Measurements from ENCODE around the gene ZNF764. TPM values are rescaled to one million over a fixed set of nuclear protein-coding genes. Genes with fewer than 3 reads are reported as not detected.
"Not testable (repeated sequence)": the region's sequence is repeated elsewhere in the genome, so short reads cannot be mapped to it uniquely, and the experiment has no call there.

ZNF764 gene
- total RNA-seq, 1 donor from 2014 or later: 3.0 TPM

DNA sequence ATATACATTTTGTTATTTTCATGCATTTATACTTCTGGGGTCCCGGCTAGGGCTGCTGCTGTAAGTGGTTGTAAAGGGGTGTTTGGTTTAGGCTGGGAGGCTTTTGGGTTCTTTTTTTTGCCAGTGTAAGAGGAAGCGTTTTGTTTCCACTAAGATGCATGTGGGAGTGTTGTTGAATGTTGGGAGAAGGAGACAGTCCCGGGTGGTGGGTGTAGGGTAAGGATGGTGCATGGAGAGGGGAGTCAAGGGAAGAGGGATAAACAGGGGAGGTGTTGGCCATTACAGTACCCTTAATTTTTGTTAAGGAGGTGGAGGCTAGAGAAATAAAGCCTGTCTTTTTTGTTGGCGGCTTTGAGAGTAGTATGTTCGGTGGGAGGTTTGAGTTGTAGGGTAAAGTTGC is 15.1 kb downstream of the ZNF764 start:
- no peak for ATAC-seq

DNA sequence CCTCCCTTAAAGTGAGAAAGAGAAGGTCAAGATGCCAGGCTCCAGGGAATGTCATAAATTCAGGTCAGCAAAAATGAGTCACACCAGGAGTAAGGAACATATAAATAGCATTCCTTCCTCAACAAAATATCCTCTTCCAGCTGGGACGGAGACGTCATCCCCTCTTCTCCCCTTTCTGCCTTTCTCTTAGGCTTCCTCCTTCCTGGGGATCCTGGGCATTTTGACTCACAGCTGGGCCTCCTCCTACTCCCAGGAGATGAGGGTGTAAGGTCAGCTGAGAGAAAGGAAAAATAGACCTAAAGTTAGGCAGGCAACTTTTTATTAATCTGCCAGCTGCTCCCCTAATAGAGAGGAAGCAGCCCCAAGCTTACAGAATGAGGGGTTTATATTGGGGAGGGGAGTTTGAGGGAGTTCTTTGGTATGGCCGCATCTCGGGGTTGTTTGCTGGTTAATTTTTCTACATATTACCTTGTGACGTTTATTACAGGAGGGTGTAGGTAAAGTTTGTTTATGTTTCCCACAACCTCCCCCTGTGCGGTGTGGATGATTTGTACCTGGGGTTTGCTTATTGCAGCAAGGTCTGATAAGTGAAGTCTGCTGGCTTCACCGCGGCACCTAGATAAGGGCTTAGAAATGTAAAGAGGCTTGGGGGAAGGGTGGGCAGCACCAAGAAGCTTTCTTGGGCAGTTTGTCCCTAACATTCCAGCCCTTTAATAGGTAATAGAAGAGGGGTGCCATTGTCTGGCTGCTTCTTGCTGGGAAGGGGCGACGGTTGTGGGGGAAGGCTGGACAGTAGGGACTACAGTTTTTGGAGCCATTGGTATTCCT is 16.5 kb downstream of the ZNF764 start:
- no peak for ATAC-seq

DNA sequence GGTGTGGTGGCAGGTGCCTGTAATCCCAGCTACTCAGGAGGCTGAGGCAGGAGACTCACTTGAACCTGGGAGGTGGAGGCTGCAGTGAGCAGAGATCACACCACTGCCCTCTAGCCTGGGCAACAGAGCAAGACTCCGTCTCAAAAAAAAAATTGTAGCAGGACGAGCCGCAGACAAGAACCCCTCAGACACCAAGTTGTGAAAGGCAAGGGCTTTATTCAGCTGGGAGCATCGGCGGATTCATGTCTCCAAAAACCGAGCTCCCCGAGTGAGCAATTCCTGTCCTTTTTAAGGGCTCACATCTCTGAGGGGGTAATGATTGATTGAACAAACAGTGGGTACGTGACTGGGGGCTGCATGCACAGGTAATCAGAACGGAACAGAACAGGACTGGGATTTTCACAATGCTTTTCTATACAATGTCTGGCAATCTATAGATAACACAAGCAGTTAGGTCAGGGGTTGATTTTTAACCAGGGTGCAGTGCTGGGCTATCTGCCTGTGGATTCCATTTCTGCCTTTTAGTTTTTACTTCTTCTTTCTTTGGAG is 17.2 kb downstream of the ZNF764 start:
- ATAC-seq: not testable (repeated sequence)

DNA sequence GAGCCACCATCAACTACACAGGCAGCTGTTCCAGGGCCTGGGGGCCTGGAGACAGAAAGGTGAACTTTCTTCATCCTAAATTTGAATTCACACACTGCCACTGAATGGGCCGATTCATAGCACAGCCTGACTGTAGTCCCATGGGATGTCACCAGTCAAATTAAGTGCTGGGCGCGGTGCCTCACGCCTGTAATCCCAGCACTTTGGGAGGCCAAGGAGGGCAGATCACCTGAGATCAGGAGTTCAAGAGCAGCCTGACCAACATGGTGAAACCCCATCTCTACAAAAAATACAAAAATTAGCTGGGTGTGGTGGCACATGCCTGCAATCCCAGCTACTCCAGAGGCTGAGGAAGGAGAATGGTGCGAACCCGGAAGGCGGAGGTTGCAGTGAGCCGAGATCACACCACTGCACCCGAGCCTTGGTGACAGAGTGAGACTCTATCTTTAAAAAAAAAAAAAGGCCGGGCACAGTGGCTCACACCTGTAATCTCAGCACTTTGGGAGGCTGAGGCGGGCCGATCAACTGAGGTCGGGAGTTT is 18.1 kb downstream of the ZNF764 start:
- not testable (repeated sequence) for ATAC-seq

DNA sequence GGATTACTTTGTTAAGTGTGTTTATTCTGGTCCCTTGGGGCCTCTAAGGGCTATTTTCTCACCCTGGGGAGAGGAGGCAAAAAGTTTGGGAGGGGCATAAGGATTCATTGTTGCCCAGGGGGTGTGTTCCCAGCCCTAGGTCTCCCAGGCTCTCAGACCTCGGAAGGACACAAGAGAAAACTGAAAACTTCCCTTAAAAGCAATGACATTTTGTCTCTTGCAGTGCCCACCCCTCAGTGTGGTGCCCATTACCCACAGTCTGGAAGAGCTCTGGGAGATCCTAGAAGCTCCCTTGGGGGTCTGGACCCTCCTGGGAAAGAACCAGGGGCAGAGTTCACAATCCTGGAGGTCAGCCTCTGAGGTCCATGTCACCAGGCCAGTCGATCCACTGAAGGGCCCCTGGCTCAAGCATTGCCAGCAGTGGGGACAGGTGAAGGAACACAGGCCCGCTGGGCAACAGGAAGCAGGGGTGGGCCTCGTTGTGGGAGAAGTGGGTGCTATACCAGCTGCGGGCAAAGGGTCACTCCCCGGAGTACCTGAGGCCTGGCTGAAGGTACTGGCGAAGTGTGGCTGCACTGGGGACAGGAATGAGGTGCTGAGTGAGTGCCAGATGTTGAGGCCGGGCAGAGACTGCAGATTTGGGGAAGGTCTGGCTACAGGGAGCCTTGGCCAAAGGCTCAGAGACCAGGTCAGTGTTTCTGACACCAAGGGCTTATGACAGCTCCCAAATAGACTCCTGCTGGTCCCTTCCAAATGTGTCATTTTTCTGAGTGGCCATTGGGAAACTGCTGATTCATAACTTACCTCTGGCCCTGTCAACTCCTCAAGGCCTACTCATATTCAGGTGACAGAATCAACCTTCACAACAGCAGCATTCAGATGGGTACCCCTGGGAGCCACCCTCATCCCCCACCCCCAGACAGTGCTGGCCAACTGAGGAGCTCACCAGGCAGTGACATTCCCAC is 18.9 kb downstream of the ZNF764 start:
- no peak for ATAC-seq

DNA sequence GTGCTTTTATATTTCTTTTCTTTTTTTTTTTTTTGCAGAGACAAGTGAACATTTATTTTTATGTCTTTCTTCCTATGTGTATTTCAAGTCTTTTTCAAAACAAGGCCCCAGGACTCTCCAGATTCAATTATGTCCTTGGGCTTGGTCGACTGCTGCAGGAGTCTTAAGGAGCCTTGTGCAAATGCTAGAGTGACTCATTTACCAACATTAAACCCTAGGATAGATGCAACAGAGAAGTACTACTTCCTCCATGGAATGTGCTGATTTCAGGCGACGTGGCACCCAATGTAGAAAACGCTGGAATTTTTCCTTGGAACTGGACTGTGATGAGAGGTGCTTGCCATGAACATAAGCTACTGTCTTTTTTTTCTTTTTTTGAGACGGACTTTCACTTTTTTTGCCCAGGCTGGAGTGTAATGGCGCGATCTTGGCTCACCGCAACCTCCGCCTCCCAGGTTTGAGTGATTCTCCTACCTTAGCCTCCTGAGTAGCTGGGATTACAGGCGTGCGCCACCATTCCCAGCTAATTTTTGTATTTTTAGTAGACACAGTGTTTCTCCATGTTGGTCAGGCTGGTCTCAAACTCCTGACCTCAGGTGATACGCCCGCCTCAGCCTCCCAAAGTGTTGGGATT is 21.7 kb downstream of the ZNF764 start:
- not testable (repeated sequence) for ATAC-seq

DNA sequence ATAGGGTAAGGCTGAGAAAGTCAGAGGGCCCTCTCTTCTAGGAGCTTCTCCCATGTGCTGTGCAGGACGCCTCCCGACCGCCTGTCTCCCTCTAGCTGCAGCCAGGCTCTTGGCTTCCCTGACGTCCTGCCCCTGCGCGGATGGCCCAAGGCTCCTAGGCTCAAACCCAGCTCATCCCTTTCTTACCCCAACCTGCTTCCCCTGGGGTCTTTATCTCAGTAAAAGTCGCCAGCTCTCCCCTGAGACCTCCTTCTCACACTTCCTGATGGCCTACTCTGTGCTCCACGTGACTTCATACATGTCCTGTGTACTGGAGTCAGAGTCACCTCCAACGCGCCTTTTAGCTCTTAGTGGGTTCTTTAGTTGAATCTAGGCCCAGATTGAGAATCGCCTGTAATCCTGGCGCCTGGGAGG is 22.4 kb downstream of the ZNF764 start:
- ATAC-seq: peak; percentile 79

DNA sequence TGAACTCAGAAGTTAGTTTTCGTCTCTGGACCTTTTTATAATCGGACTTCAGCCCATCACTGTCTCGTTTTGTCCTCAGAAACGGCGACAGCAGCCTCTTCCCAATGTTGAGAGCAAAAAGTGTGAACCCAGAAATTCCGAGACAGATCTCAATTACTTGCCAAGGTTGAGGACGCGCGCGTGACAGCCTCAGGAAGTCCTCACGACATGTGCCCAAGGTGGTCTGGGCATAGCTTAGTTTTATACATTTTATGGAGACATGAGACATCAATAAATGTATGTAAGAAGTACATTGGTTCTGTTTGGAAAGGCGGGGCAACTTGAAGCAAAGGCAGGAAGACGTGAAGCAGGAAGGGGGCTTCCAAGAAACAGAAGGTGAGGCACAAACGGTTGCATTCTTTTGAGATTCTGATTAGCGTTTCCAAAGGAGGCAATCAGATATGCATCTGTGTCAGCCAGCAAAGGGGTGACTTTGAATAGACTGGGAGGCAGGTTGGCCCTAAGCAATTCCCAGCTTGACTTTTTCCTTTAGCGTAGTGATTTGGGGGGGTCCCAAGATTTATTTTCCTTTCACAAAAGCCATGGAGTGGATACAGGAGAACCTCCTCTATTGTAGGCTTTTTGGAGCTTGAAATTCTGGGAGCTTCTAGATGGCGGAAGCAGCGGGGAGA is 22.9 kb downstream of the ZNF764 start:
- ATAC-seq: no peak

DNA sequence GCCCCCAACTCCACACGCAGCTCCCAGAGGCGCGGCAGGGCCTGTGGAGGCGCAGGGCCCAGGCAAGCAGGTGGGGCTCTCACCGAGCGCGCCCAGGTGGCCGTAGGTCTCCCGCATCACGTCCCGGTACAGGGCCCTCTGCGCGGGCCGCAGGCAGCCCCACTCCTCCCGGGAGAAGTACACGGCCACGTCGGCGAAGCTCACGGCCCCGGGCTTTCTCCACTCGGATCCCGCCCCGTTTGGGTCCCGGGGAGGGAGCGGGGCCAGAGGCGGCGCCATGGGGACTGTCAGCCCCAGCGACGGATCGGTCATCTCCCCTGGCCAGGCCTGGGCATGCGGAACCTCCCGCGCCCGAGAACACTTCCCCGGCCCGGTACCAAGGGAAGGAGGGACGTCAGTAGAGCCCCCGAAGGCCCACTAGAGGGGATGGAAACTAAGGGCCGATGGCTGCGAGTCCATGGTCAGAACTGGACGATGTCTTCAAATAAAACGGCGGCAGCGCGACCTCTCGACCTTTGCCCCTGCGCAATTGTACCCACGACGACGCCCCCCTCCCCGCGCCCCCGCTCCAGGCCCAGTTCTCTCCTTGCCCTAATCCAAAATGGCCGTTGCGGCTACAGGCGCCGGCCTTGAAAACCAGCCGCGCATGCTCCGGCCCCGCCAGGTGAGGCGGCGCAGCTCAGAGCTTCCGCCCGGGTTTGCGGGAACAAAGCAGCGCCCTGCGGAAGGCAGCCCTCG is 23.6 kb downstream of the ZNF764 start, which contains the start of gene ZNF747:
ZNF747 (minus strand) TSS at position 491 of the 738 bp plus-strand sequence; CDS start at position 312, 179 bp downstream.
- peak; percentile 89 for ATAC-seq

DNA sequence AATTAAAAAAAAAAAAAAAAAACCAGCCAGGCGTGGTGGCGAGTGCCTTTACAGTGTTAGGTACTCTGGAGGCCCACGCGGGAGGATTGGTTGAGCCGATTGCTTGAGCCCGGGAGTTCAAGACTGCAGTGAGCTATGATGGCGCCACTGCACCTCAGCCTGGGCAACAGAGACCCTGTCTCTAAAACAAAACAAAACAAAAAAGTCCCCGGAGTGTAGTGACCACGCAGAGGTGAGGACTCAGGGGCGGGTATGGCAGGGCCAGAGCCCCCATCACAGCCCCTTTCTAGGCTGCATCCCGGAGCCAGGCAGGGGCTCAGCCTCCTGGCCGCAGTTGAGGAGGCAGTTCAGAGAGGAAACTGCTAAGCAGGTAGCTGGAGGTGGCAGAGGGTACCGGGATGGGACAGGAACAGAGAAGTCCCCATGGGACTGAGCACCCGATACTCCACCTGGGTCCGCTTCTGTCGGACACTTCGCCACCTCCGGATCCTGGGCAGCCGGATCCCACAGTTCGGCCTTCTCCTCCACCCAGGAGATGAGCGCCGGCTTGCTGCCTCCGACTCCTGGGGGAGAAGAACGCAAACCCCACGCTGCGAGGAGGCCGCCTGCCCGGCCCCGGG is 24.3 kb downstream of the ZNF764 start:
- ATAC-seq: peak; percentile 11

DNA sequence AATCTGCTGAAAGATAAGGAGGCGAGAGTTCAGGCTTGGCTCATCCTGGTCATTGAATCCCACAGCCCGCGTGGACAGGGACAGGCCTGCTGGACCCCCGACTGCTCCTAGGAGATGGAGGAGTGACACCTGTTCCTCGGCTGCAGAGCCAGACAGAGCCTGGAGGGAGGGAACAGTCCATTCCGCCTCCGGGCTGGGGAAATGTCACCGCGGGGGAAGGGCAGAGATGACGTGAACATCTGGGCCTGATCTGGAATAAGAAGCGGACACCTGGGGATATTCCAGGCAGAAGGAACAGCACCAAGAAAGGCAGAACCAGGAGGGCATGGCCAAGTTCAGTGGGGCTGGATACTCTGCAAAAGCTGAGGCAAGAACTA is 25.0 kb downstream of the ZNF764 start:
- ATAC-seq: no peak

DNA sequence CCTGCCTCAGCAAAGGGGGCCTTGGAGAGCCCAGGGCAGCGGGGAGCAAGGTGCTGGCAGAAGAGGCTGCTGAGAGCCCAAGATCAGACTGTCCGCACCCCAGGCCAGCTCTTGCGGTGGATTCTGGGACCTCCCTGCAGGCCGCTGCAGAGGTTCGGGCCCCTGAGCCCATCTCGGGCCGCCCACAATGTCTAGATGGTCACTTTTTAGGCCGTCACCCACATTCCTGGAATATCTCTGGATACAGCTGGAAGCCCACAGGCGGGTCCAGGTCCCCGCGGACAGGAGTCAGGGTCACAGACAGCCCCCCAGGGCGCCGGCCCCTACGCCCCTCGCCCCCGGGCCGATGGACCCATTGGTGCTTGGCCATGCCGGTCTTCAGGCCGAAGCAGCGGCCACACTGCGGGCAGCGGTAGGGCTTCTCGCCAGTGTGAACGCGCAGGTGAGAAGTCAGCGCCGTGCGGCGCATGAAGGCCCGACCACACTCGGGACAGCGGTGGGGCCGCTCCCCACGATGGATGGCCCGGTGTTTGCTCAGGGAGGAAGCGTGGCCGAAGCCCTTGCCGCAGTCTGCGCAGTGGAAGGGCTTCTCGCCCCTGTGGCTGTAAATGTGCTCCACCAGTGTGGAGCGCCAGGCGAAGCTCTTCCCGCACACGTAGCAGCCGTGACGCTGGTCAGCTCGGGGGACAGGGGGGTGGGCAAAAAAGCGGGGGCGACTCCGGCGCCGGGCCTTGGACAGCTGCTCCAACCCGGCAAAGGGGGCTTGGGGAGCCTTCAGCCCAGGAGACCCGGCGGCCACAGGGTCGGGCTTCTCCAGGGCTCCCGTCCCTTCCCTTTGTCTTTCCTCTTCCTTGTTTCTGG is 25.7 kb downstream of the ZNF764 start:
- no peak for ATAC-seq

DNA sequence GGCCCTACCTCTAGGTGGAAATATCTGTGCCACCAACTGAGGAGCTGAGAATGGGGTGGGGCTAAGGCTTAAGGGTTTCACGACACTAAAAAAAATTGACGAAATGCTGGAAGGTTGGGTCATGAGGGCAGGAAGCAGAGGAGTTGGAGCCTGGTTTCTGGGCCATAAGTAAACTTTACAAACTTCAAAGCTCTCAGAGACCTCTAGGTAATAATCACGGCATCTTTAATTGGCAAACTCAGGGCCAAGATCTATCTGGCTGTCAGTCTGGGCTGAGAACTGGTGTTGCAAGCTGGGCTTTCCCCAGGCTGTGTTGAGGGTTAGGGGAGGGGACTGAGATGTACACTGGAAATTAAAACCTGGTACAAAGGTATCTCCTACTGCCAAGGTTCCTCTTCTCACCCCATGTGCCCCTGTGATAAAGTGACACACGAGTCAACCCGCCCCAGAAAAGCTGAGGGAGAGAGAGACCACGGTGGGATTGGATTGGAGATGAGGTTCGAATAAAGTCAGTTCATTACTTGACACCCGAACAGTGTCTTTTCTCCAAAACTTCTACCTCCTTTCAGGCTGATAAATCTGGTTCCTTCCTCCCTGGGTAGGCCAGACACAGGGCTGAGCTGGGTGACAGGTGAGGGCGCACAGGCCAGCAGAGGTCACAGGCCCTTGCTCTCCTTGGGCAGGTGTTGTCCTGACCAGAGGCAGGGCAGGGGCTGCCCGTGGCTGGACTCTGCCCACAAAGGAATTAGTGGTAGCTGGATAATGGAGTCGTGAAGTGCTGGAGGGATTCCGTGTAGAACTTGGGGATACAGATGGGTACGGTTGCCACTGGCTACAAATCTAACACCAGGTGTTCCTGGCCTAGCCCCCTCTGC is 27.8 kb downstream of the ZNF764 start:
- no peak for ATAC-seq

DNA sequence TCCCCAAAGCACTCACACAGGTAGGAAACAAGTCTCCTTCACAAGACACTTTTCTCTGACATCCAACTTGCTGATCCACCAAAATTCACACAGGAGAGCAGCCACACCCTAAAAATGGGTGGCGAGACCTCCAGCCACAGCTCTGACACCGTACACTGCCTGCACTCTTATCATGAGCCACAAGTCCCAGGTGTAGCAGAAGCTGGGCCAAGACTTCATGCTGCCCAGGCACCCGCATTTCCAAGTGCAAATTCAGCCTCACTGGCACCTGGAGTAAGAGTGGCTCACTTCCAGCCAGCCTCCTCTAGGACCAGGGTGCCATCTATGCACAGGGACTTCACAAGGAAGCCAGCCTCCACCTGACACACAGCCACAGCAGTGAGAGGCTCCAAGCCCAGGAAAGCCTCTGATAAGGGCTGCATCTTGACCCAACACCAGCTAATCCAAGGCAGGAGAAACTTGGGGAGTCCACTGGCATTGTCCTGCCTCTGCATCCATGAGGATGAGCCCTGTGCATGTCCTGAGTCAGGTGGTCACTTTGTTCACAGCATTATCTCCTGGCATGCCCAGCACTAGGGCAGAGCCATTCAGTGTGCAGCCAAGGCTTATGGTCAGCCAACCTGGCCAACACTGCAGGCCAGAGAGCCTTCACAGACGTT is 29.2 kb downstream of the ZNF764 start:
- ATAC-seq: no peak

DNA sequence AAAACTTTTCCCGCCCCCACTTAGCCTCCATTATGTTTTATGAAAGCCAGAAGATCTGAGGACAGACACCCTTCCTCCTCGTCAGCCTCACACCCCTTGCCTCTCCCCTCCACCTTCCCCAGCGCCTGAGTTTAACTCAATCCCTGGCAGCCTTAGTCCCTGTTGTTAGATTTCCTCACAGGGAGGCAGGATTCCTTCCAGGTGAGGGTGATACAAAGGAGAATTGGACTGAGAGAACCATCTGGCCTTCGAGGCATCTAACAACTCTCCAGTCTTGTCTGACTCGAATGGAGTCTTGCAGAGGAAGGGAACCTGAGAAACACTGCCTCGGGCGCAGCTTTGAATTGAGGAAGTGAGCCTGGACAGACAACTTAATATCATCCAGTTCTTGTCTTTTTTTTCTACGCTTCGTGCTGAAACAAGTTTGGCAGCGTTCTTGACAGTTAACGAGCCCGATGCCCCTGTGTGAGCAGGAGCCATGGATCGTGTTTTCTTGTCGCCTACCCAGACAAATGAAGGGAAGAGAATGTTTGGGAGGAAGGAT is 30.5 kb downstream of the ZNF764 start:
- peak; percentile 43 for ATAC-seq

DNA sequence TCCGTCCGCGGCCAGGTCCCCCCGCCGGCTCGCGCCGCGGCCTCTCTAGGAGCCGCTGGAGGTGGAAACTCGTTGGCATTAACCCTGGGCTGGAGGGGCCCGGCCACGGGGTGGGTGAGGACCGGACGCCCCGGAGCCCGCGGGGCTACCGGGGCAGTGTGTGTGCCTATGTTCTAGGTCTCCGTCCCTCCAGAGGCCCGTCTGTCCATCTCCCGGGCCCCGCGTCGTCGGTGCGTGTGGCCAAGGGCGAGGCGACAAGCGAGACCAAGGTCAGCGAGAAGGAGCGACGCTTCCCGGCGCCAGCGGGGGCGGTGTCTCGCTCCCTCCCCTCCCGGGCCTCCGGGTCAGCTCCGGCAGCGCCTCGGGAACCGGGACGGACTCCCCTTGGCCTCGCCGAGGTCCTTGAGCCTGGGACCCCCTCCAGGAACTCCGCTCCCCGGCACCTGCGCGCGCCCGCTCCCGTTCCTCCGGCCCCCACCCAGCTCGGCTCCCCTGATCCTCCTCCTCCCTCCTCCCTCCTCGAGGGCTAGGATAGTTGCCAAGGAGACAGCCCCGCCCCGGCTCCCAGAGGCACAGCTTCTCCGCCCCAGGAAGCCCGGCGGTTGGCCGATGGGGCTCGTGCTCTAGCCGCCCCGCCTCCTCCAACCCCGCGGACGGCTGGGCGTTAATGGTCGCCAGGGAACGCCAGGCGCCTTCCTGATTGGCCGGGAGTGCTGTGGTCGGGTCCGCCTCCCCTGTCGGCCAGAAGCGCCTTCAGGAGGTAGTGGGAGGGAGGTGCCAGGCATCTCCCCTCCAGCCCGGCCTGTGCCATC is 31.1 kb downstream of the ZNF764 start:
- ATAC-seq: peak; percentile 93
